Tibial nerve (tissue), 4 donors: ENCODE measurements around the gene PLCB4. TPM values are rescaled to one million over a fixed set of nuclear protein-coding genes. Genes with fewer than 3 reads are reported as not detected.
A peak's percentile ranks its signal among the peaks of the same experiment; 100 is the strongest.

Source experiments
- DNase-seq, 2 donors: peaks; one replicate each; pipeline ENCODE4 v3.0.0-alpha.2; 2019; ENCODE audit warnings: low spot score in 2 of 2
- H3K27ac ChIP-seq, 4 donors: fragments of 200-600 bp; sonication (generic) in 3 of 4; one replicate each; pipeline ENCODE4 v1.5.1; 2017 to 2019; ENCODE audit warnings: mild to moderate bottlenecking in 1 of 4
- H3K27me3 ChIP-seq, 2 donors: fragments of 200-600 bp; sonication (generic) in 1 of 2; one replicate each; pipeline versions ENCODE4 v1.5.1 to v1.6.0; 2017 to 2019
- H3K36me3 ChIP-seq, 3 donors: fragments of 200-600 bp; sonication (generic); one replicate each; pipeline ENCODE4 v1.5.1; 2018 to 2019
- H3K4me1 ChIP-seq, 4 donors: fragments of 200-600 bp; sonication (generic) in 3 of 4; one replicate each; pipeline ENCODE4 v1.5.1; 2017 to 2019
- H3K4me3 ChIP-seq, 4 donors: fragments of 200-600 bp; sonication (generic) in 3 of 4; one replicate each; pipeline ENCODE4 v1.5.1; 2017 to 2019; ENCODE audit warnings: mild to moderate bottlenecking in 1 of 4, moderate library complexity in 1 of 4
- H3K9me3 ChIP-seq, 4 donors: fragments of 200-600 bp; sonication (generic) in 3 of 4; one replicate each; pipeline ENCODE4 v1.5.1; 2017 to 2019
- CTCF ChIP-seq, 5 experiments: fragments of 200-600 bp in 3 of 5; fragments of 450-650 bp in 2 of 5; sonication (generic) in 3 of 5; IDR thresholded peaks; one replicate each; pipeline ENCODE4 v1.5.1; 2016 to 2019; ENCODE audit warnings: antibody characterized with exemption in 5 of 5, mild to moderate bottlenecking in 3 of 5, moderate library complexity in 2 of 5
- EP300 ChIP-seq, 2 donors: sonication (generic); formaldehyde crosslinking; IDR thresholded peaks; one replicate each; pipeline ENCODE4 v1.6.1; 2017; ENCODE audit warnings: antibody characterized with exemption in 2 of 2, mild to moderate bottlenecking in 1 of 2
- POLR2A ChIP-seq, 2 donors: fragments of 450-650 bp; IDR thresholded peaks; one replicate each; pipeline ENCODE4 v1.6.1; 2017; ENCODE audit warnings: antibody characterized with exemption in 2 of 2, mild to moderate bottlenecking in 2 of 2, moderate library complexity in 2 of 2
- WGBS, 2 donors: methylation state at CpG; one replicate each; pipeline ENCODE4 v1.1.5; 2018; 5-methylcytosine and 5-hydroxymethylcytosine counted together
- total RNA-seq, 4 donors: library from RNA; depleted of rRNA; stranded (reverse); fragments of >200 nt; gene quantifications; one replicate each; pipeline ENCODE4 v1.1.0, GENCODE V29; 2016

PLCB4 gene
- total RNA-seq, 4 donors from 2014 or later = 35.7 to 52.9 (median 40.1) TPM

GRCh38 chr20:9169409-9169808 is 100.5 kb downstream of the PLCB4 start:
- H3K27me3 ChIP-seq = no peaks in the 10 kb centered on the region
- H3K4me3 ChIP-seq = no peak overlapping the region
- no peaks in the 10 kb centered on the region for H3K9me3 ChIP-seq
- no peaks in the 10 kb centered on the region for H3K36me3 ChIP-seq
- H3K27ac ChIP-seq = no peak overlapping the region
- 96 to 98% methylated on average over 7 of the region's 7 CpGs for WGBS, 2 donors
- TF ChIP-seq CTCF (IDR thresholded peaks at IDR 0.05) (no peak), EP300 (IDR thresholded peaks at IDR 0.05) (no peak), POLR2A (IDR thresholded peaks at IDR 0.05) (no peak)
- DNase-seq = no peak
- H3K4me1 ChIP-seq = peaks cover 0 to 23% (median 0%) of the 10 kb centered on the region in 4 donors

GRCh38 chr20:9172851-9173250 is 104.0 kb downstream of the PLCB4 start:
- Histone ChIP-seq H3K4me1 (peaks cover 0 to 17% (median 0%) of the 10 kb centered on the region in 4 donors), H3K36me3 (no peaks in the 10 kb centered on the region), H3K4me3 (no peak overlapping the region), H3K9me3 (no peaks in the 10 kb centered on the region), H3K27me3 (no peaks in the 10 kb centered on the region), H3K27ac (no peak overlapping the region)
- 67 to 70% methylated on average over 2 of the region's 2 CpGs for WGBS, 2 donors
- no peak for TF ChIP-seq EP300 (IDR thresholded peaks at IDR 0.05)
- TF ChIP-seq POLR2A (IDR thresholded peaks at IDR 0.05) = no peak
- TF ChIP-seq CTCF (IDR thresholded peaks at IDR 0.05) = peak in 1 of 5 experiments; percentile 11
- no peak for DNase-seq

- no peaks in the 10 kb centered on the region for H3K27me3 ChIP-seq
- 82 to 90% methylated on average over 4 of the region's 4 CpGs for WGBS, 2 donors
- DNase-seq = no peak
- no peaks in the 10 kb centered on the region for H3K9me3 ChIP-seq
- H3K27ac ChIP-seq = no peak overlapping the region
- TF ChIP-seq POLR2A (IDR thresholded peaks at IDR 0.05) (no peak), EP300 (IDR thresholded peaks at IDR 0.05) (no peak), CTCF (IDR thresholded peaks at IDR 0.05) (no peak)
- peaks cover 0 to 17% (median 0%) of the 10 kb centered on the region in 4 donors for H3K4me1 ChIP-seq
- H3K36me3 ChIP-seq = no peaks in the 10 kb centered on the region
- H3K4me3 ChIP-seq = no peak overlapping the region
Observed at GRCh38 chr20:9177278-9177677, 108.4 kb downstream of the PLCB4 start.

GRCh38 chr20:9179193-9179802 is 110.4 kb downstream of the PLCB4 start:
- Histone ChIP-seq H3K4me3 (no peak overlapping the region), H3K27ac (no peak overlapping the region), H3K9me3 (no peaks in the 10 kb centered on the region), H3K4me1 (no peaks in the 10 kb centered on the region), H3K27me3 (no peaks in the 10 kb centered on the region), H3K36me3 (no peaks in the 10 kb centered on the region)
- no peak for TF ChIP-seq CTCF (IDR thresholded peaks at IDR 0.05)
- no peak for TF ChIP-seq EP300 (IDR thresholded peaks at IDR 0.05)
- TF ChIP-seq POLR2A (IDR thresholded peaks at IDR 0.05) = no peak
- WGBS, 2 donors = 63 to 75% methylated on average over 1 of the region's 1 CpG
- no peak for DNase-seq

- H3K4me3 ChIP-seq = no peak overlapping the region
- H3K27ac ChIP-seq = no peak overlapping the region
- H3K36me3 ChIP-seq = no peaks in the 10 kb centered on the region
- TF ChIP-seq EP300 (IDR thresholded peaks at IDR 0.05) (no peak), POLR2A (IDR thresholded peaks at IDR 0.05) (no peak), CTCF (IDR thresholded peaks at IDR 0.05) (no peak)
- no peak for DNase-seq
- H3K4me1 ChIP-seq = no peaks in the 10 kb centered on the region
- no peaks in the 10 kb centered on the region for H3K9me3 ChIP-seq
- no peaks in the 10 kb centered on the region for H3K27me3 ChIP-seq
Observed at GRCh38 chr20:9179867-9180266, 111.0 kb downstream of the PLCB4 start.
